ENCODE results near the gene EP400.

The EP400 gene

DNA sequence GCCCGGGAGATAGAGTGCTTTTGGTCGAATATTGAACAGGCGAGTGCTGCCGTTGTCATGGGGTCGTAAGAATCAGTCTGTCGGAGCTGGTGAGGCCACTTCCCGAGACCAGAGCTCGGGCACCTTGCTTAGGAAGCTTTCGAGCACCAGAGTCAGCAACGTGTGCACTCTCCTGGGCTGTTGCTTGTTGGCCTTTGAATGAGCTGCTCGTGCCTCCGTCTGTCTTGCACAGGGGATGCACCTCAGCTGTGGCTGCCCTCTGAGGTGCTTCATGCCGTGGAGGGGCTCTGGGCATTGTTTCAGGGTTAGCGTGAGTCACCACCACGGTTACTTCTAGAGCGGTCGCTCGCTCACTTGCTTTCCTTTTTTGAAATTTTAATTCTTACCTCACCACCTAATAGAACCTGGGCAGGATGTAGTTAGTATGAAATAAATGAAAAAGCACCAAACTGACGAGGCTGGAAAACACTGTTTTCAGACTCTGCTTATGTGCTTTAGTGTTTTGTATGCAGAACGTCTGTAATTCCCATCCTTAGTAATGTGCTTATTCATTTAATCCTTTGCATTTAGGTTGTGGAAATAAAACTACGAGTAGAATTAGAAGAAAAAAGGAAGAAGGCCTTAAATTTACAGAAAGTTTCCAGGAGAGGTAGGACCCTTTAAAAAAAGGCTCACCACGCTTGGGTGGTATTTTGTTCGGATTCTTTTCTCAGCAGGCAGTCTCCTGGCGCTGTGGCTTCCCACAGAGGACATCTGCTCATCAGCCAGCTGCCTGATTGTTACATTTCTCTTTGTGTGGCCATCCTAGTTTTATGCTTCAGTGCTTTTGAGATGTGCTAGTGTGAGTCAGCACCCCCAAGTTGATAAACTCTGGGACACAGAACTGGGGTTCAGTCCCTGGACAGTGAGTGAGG is 40.6 kb downstream of the EP400 start:
- DNase-seq: no peak

DNA sequence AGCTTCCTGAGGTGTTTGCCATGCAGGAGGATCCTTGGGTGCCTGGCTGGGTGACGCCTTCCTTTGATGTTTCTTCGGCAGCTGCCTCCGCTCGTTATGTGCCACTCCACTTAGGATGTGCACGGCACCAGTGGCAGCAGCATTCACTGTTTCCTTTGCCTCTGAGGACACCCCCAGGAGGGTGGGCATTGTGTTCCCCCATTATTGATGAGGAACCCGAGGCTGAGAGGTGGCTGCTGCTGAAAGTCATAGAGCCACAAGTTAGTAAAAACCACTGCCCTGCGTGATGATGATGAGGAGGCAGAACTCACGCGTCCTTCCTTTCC is 41.2 kb downstream of the EP400 start:
- DNase-seq: no peak

DNA sequence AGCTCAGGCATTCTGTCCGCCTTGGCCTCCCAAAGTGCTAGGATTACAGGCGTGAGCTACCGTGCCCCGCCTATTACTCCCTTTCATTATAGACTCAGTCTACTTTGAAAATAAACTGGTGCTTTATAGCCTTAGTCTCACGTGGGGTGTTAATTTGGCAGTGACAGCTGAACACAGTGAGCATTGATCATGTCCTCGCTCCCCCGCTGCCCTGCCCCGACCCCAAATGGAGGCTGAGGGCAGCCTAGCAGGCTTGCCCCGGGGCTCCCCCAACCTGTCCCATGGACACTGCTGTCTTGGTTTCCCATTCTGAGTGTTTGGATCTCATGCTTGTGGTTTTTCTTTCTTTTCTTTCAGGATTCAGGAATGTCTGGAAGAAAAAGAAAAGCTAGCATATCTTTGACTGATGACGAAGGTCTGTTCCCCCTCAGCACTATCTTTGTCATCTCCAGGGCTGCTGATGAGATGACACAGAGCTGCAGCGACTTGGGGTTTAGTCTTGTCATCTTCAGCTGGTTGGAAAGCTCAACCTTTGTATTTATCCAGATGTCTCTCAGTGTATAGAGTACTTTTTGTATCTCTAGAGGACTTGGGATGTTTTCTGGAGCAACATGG is 42.2 kb downstream of the EP400 start:
- no peak for DNase-seq

- DNase-seq: no peak
Measured at GRCh38 chr12:131994589-131994988, 44.8 kb downstream of the EP400 start.

GRCh38 chr12:132000286-132000872 is 50.6 kb downstream of the EP400 start:
- no peak for DNase-seq

GRCh38 chr12:132003846-132004245 is 54.1 kb downstream of the EP400 start:
- DNase-seq: no peak

GRCh38 chr12:132004946-132005345 is 55.2 kb downstream of the EP400 start:
- DNase-seq: no peak

GRCh38 chr12:132006056-132006680 is 56.4 kb downstream of the EP400 start:
- DNase-seq: no peak

- DNase-seq: no peak
Measured at GRCh38 chr12:132007041-132007440, 57.3 kb downstream of the EP400 start.

- no peak for DNase-seq
Measured at GRCh38 chr12:132009336-132009859, 59.7 kb downstream of the EP400 start.

DNA sequence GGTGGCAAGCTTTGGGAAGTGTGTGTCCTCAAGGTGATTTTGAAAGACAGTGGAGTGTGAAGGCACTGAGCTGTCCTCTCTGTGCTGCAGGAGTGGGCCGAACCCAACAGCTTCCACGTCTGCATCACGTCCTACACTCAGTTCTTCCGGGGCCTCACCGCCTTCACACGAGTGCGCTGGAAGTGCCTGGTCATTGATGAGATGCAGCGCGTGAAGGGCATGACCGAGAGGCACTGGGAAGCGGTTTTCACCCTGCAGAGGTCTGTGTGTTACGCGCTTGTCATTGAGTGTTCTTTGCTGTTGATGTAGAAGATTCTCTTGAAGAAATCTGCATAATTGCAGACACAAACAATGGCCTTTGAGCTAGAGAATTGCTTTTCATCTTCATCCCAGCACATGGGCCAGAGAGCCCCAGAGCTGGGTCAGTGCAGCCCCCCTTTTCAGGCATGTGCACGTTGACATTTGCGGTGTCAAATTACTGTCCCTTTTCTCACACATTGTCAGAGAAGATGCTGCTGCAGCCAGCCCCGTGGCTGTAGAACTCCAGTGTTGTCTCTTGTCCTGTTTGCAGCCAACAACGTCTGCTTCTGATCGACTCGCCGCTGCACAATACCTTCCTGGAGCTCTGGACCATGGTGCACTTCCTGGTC is 63.3 kb downstream of the EP400 start:
- no peak for DNase-seq

DNA sequence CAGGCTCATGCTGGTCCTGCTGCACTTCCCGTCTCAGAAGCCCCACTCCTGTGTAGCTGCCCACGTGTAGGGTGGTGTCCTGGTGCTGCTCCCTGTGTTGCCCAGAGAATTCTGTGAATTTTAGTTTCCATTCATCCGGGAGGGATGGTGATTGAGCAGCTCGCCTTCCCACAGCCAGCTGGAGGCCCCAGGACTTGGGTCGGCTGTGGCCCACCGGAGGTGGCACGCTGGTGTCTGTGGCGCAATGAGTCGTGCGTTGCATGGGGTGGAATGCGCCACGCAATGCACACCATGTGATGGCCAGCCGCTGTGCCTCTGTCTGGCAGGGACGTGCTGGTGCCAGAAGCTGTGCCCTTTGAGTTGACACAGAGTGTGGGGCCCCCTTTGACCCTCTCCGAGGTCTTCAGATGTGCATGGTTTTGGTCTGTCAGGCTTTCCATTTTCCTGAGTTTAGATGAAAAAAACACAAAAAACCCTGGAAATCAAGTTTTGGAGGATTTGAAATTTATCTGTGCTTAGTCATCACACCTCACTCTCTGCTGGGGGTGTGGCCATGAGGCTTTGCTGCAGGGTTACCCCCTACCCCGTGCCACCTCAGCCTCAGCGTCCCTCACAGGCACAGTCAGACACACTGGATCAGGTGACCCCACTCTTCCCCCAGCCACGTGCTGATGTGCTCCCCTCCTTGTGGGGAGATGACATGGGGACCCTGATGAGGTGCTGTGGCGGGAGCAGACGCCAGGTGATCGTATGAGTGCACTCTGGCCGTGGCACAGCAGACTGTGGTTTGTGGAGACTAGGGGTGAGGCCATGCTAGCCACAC is 64.6 kb downstream of the EP400 start:
- DNase-seq: no peak

DNA sequence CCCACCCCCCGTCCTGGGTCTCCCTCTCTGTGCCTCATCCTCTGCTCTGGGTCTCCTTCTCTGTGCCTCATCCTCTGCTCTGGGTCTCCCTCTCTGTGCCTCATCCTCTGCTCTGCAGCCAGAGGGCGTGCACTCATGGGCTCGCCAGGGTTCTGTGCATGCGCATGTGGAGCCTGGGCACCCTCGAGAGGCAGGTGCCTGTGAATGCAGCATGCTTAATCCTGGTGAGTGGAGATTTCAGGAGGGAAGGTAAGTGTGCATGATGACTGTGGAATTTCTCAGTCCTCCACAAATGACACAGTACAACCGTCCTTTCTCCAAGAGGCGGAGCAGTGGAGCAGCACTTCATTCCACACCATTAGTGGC is 65.2 kb downstream of the EP400 start:
- DNase-seq: no peak

DNA sequence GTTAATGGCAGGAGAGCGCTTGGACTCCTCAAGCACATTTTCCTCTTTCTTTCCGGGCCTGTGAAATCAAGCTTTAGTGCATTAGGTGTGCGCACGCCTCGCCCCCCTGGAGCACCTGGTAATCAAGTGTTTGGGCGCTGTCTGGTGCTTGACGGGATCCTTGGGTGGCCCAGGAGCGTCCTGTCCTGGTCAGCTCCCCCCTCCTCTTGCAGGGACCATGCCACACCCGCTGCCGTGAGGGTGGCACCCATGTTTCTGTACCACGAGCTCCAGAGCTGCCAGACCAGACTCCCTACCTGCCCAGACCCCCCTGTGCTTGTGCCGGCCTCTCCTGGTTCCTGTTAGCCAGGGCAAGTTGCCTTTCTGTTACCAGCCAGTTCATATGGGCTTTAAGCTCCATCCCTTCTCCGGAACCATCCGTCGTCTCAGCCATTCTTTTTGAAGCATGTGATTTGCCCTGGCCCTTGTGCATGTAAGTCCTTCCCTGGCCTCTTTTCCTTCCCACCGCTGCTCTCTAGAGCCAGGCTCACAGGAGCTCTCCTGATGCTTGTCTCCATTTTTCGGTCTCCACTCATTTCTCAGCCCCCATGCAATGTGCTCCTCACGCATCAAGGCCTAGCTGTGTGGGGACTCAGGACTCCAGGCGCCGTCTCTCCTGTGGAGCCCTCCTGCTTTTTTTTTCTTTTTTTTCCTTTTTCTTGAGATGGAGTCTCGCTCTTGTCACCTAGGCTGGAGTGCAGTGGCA is 66.1 kb downstream of the EP400 start:
- DNase-seq: no peak

- DNase-seq: no peak
Measured at GRCh38 chr12:132018193-132018916, 68.6 kb downstream of the EP400 start.

- no peak for DNase-seq
Measured at GRCh38 chr12:132019891-132020290, 70.1 kb downstream of the EP400 start.

DNA sequence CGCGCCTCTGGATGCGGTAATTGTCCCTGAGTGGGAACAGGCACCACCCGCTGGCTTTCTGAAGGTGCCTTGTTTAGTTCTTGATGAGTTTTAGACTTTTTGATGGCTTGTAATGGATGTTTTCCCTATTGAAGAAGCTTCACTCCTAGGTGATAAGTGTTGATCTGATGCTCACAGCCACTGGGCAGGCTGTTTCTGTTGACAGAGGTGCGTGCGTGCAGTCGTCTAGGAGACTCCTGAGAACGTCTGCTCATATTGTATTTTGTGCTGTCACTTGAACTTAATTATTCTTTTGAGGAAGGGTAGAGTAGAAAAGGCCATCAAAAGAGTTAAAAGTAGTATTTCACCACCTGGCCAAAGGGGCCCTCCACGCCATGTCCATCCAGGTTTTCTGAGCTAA is 70.5 kb downstream of the EP400 start:
- DNase-seq: no peak

DNA sequence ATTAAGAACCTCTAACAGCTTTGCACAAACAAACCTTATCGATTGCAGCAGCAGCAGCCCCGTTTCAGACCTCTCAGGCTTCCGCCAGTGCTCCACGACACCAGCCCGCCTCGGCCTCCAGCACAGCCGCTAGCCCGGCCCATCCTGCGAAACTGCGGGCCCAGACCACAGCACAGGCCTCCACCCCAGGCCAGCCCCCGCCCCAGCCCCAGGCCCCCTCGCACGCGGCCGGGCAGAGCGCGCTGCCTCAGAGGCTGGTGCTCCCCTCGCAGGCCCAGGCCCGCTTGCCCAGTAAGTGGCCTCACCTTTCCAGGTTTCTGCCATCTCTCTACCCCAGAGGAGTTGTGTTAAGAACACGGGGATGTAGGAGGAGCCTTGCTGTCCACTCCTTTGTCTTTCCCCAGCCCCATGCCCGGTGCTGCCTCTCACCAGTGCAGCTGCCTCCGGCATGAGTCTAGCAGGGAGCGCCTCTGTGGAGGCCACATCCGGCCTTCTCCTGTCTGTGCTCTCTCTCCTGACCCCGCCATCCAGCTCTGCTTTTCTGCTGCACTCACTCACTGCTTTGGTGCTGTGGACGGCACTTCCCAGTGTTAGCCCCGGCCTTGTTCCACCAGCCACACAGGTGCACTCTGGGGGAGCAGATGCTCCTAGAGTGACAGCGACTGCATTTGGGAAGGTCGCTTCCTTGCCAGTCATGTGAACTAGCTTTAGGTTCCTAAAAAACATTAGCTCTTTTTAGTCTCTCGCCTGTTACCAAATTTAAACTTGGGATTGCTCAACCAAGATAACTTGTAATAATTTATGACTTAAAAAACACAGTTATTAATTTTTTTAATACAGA is 71.5 kb downstream of the EP400 start:
- no peak for DNase-seq

GRCh38 chr12:132021965-132022364 is 72.2 kb downstream of the EP400 start:
- no peak for DNase-seq

- DNase-seq: no peak
Measured at GRCh38 chr12:132023658-132024057, 73.9 kb downstream of the EP400 start.

Data from 8988T (cell line).